IMR-90 (cell line): Measurements from ENCODE around the gene MEX3B.

Source experiments
- CHD1 ChIP-seq: IDR thresholded peaks from 2 replicates; pipeline ENCODE4 v1.6.1; 2012; ENCODE audit warnings: low read depth, low read length, improper control_type of control experiment
- CTCF ChIP-seq: conservative IDR thresholded peaks from 2 replicates; pipeline ENCODE4 v1.5.1; 2012; ENCODE audit warnings: mild to moderate bottlenecking, low read depth, low read length, improper control_type of control experiment
- ELK1 ChIP-seq: fragments of 150-350 bp; IDR thresholded peaks from 2 replicates; pipeline ENCODE4 v1.6.1; 2016; ENCODE audit warnings: low read depth, mild to moderate bottlenecking, low read length, moderate library complexity, borderline replicate concordance
- MAZ ChIP-seq: IDR thresholded peaks from 2 replicates; pipeline ENCODE4 v1.6.1; 2012; ENCODE audit warnings: low read depth, mild to moderate bottlenecking, low read length, improper control_type of control experiment, moderate library complexity, borderline replicate concordance
- MXI1 ChIP-seq: IDR thresholded peaks from 2 replicates; pipeline ENCODE4 v1.6.1; 2012; ENCODE audit warnings: low read depth, mild to moderate bottlenecking, low read length, moderate library complexity, borderline replicate concordance
- POLR2A ChIP-seq: IDR thresholded peaks from 2 replicates; pipeline ENCODE4 v1.6.1; 2012; ENCODE audit warnings: mild to moderate bottlenecking, low read depth, low read length
- RFX5 ChIP-seq: IDR thresholded peaks from 2 replicates; pipeline ENCODE4 v1.8.0; 2012; ENCODE audit warnings: low read depth, mild to moderate bottlenecking, low read length, moderate library complexity
- USF2 ChIP-seq: fragments of 150-350 bp; IDR thresholded peaks from 2 replicates; pipeline ENCODE4 v1.6.1; 2017; ENCODE audit warnings: mild to moderate bottlenecking, antibody characterized with exemption, low read length, low read depth

- TF ChIP-seq POLR2A (peak; percentile 79), CTCF (no peak), CHD1 (no peak), MXI1 (peak; percentile 7; the same call in 1 of the 2 replicates), ELK1 (no peak), RFX5 (no peak), MAZ (peak; percentile 99), USF2 (no peak)
These were observed at the start of gene MEX3B for GRCh38 chr15:82045892-82046665.
